Measurements from ENCODE around the gene MAGOHB. TPM values are rescaled to one million over a fixed set of nuclear protein-coding genes. Genes with fewer than 3 reads are reported as not detected.

The MAGOHB gene
- total and polyA plus RNA-seq, 2 of the 13 experiments (the other 11 are each of a cell fraction or from before 2014, with no cell fraction given), result 7.0 to 49.8 TPM

- FAIRE-seq (no peak), DNase-seq (ENCODE audit: low spot score) (no peak), ATAC-seq (no peak)
- Histone ChIP-seq H4K20me1 (ENCODE audit: insufficient read depth, low read length) (no peaks in the 10 kb centered on the region), H3K9ac (ENCODE audit: insufficient read depth, low read depth, low read length) (no peak overlapping the region), H3K79me2 (ENCODE audit: insufficient read depth, low read length) (no peaks in the 10 kb centered on the region), H3K4me1 (ENCODE audit: insufficient read depth, low read length) (no peaks in the 10 kb centered on the region), H3K4me3 (replicated peaks in 1 of 3; ENCODE audit: insufficient read depth in 1 of 3, low read depth in 2 of 3, low read length in 3 of 3) (no peak overlapping the region), H3K4me2 (ENCODE audit: low read depth, low read length) (no peak overlapping the region), H2AFZ (ENCODE audit: low read length) (no peak overlapping the region), H3K36me3 (replicated peaks in 1 of 2; ENCODE audit: control insufficient read depth in 1 of 2, insufficient read depth in 2 of 2, low read length in 2 of 2) (no peaks in the 10 kb centered on the region), H3K9me3 (ENCODE audit: low read length) (no peaks in the 10 kb centered on the region), H3K27me3 (ENCODE audit: control insufficient read depth in 1 of 2, insufficient read depth in 2 of 2, low read length in 2 of 2) (0 out of 5 replicates have a peak, but pooled peaks cover 0 to 3% of the 10 kb centered on the region in 2 experiments), H3K27ac (ENCODE audit: extremely low read length, insufficient read depth, low read length) (no peak overlapping the region)
- intact Hi-C loops (cut with micrococcal nuclease; ENCODE audit: unreplicated experiment), result no loop called here
- ChIA-PET POLR2A (no interaction called here), CTCF (ENCODE audit: low intra/inter-chr PET ratio, low total read pairs) (no interaction called here)
- 53% methylated on average over 3 of the region's 3 CpGs for WGBS (ENCODE audit: low lambda C conversion rate)
- TF ChIP-seq ZNF282 (IDR thresholded peaks at IDR 0.05; ENCODE audit: partially characterized antibody), result no peak
- no peak for TF ChIP-seq ZNF251 (CRISPR knock-in tag; IDR thresholded peaks at IDR 0.05)
- TF ChIP-seq PHF5A (CRISPR knock-in tag; IDR thresholded peaks at IDR 0.05; ENCODE audit: low read depth, unreplicated experiment), result no peak
- TF ChIP-seq CBX5 (CRISPR knock-in tag; IDR thresholded peaks at IDR 0.05; ENCODE audit: borderline replicate concordance), result no peak
- no peak for TF ChIP-seq ZNF850 (CRISPR knock-in tag; conservative IDR thresholded peaks at IDR 0.05)
- TF ChIP-seq ZBTB21 (CRISPR knock-in tag; IDR thresholded peaks at IDR 0.05), result no peak
- no peak for TF ChIP-seq ZSCAN20 (CRISPR knock-in tag; IDR thresholded peaks at IDR 0.05; ENCODE audit: borderline replicate concordance)
- TF ChIP-seq KLF12 (CRISPR knock-in tag; IDR thresholded peaks at IDR 0.05; ENCODE audit: borderline replicate concordance), result no peak
- TF ChIP-seq, protein P1, sequence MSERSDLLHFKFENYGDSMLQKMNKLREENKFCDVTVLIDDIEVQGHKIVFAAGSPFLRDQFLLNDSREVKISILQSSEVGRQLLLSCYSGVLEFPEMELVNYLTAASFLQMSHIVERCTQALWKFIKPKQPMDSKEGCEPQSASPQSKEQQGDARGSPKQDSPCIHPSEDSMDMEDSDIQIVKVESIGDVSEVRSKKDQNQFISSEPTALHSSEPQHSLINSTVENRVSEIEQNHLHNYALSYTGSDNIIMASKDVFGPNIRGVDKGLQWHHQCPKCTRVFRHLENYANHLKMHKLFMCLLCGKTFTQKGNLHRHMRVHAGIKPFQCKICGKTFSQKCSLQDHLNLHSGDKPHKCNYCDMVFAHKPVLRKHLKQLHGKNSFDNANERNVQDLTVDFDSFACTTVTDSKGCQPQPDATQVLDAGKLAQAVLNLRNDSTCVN (CRISPR knock-in tag; IDR thresholded peaks at IDR 0.05; ENCODE audit: borderline replicate concordance), result no peak
- TF ChIP-seq ZNF552 (CRISPR knock-in tag; IDR thresholded peaks at IDR 0.05; ENCODE audit: borderline replicate concordance), result no peak
- TF ChIP-seq, protein P2, sequence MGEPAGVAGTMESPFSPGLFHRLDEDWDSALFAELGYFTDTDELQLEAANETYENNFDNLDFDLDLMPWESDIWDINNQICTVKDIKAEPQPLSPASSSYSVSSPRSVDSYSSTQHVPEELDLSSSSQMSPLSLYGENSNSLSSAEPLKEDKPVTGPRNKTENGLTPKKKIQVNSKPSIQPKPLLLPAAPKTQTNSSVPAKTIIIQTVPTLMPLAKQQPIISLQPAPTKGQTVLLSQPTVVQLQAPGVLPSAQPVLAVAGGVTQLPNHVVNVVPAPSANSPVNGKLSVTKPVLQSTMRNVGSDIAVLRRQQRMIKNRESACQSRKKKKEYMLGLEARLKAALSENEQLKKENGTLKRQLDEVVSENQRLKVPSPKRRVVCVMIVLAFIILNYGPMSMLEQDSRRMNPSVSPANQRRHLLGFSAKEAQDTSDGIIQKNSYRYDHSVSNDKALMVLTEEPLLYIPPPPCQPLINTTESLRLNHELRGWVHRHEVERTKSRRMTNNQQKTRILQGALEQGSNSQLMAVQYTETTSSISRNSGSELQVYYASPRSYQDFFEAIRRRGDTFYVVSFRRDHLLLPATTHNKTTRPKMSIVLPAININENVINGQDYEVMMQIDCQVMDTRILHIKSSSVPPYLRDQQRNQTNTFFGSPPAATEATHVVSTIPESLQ (CRISPR knock-in tag; conservative IDR thresholded peaks at IDR 0.05), result no peak
- TF ChIP-seq ZNF724P (CRISPR knock-in tag; IDR thresholded peaks at IDR 0.05; ENCODE audit: borderline replicate concordance), result no peak
- no peak for TF ChIP-seq ZSCAN31 (CRISPR knock-in tag; IDR thresholded peaks at IDR 0.05; ENCODE audit: low read depth)
- TF ChIP-seq CHD2 (IDR thresholded peaks at IDR 0.05; ENCODE audit: low read depth, low read length), result no peak
- no peak for TF ChIP-seq MTA1 (CRISPR knock-in tag; IDR thresholded peaks at IDR 0.05; ENCODE audit: borderline replicate concordance)
- TF ChIP-seq XRCC5 (optimal IDR thresholded peaks at IDR 0.05; ENCODE audit: low read length), result no peak
- no peak for TF ChIP-seq CERS6 (CRISPR knock-in tag; IDR thresholded peaks at IDR 0.05)
- BruUV-seq (replicated peaks), result no TSS peak
- in situ Hi-C loops (cut with HindIII; ENCODE audit: extremely low pct_ligation_motif_present, low pct_unique_long_range_greater_than_20kb), result no loop called here
Measured at GRCh38 chr12:10558301-10558700, 55.1 kb downstream of the MAGOHB start.

Data from HepG2 (cell line).